ENCODE measurements around the gene PARD3.
"Not testable (repeated sequence)": the region's sequence is repeated elsewhere in the genome, so short reads cannot be mapped to it uniquely, and the experiment has no call there.

PARD3 gene

DNA sequence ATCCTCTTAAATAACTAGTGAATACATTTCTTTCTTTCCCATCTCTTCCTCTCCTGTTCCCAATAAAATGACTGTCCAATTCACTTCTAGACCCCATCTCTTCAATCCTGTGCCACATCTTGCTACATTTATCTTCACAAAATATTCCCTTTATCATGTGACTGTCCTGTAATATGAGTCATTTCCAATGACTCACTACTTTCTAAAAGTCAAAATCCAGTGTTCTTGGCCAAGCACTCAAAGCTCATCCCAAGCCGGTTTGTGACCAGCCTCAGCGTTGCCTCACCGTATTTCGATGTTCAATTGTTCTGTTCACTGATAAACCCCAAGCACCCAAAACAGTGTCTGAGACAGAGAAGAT, 104.7 kb downstream of the PARD3 start:
- peak; percentile 61 for DNase-seq

- no peak for DNase-seq
Measured at GRCh38 chr10:34709637-34710390, 105.3 kb downstream of the PARD3 start.

- DNase-seq = no peak
Measured at GRCh38 chr10:34707656-34708055, 107.4 kb downstream of the PARD3 start.

DNA sequence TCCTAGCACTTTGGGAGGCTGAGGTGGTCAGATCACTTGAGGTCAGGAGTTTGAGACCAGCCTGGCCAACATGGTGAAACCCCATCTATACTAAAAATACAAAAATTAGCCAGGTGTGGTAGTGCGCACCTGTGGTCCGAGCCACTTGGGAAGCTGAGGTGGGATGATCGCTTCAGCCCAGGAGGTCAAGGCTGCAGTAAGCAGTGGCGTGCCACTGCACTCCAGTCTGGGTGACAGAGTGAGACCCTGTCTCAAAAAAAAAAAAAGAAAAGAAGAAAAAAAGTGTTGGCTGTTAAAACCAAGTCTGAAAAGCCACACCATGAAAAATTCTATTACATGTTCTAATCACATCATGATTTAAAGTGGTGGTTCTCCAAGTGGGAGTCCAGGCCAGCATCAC, 108.1 kb downstream of the PARD3 start:
- not testable (repeated sequence) for DNase-seq

- no peak for DNase-seq
Measured at GRCh38 chr10:34706147-34706546, 108.9 kb downstream of the PARD3 start.

DNA sequence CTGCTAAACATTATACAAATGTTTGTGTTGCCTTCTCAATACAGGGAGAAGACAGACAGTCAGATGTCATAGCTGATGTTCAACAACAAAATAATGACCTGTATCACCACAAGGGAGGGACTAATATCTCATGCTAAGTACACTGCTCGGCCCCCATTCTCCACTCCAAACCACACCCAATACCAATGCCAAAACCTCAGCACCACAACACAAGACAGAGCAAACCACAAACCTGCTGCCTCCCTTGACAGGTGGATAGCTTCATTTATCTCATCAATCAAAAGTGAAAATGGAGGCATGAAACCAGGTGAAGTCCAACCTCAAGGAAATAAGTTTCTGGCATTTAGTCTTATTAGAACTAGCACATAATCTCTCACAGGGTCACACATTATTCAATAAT, 109.5 kb downstream of the PARD3 start:
- no peak for DNase-seq

DNA sequence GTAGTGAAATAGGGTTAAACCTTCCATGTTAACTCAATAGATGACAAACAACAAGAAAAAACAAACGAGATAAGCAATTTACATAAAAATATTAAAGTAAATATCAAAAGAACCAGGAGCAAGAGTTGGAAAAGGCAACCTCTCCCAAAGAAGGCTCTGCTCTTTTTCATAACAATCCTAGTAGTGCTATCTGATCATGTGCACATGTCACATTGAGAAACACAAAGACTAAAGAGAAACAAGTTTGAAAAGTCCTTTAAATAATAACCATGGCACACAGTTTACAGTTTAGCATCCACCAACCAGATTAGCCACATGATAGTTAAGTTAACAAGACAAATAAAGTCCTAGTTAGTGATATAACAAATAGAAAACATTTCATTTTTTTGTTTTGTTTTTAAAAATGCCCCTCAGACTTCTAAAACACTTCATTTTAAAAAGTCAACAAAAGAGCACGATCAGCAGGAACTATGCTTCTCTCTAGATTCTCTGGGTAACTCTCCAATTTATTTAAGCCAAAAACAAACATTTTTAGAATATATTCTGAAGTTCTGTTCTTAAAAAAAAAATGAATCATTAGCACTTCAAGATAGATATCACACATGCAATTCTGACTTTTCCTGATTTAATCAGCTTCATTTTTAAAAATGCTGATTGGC, 110.4 kb downstream of the PARD3 start:
- DNase-seq = no peak

DNA sequence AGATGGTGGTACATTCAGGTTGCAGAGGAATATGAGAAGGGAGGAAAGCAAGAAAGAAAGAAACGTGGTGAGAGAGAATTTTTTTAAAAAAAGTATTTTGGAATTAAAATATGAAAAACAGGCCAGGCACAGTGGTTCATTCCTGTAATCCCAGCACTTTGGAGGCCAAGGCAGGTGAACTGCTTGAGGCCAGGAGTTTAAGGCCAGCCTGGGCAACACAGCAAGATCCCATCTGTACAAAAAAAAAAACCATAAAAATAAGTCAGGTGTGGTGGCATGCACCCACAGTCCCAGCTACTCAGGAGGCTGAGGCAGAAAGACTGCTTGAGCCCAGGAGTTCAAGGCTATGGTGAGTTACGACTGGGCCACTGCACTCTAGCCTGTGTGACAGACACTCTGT, 112.1 kb downstream of the PARD3 start:
- no peak for DNase-seq

GRCh38 chr10:34702093-34702937, 112.8 kb downstream of the PARD3 start:
- no peak for DNase-seq

DNA sequence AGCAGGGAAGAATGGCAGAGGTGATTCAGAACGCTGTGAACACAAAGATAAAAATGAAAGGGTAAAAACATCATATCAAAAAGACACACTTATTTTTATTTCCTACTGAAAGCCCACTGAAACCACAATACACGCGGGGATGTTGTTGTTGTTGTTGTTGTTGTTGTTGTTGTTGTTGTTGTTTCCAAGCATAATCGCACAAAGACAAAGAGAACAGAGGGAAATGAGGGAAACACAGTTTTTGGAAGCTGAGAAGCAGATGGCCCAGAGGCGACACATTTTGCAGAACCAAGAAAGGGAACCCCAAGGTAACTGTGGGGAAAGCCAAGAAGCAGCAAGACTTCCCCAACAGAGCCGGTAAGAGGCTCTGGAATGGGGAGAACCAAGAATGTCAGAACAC, 113.9 kb downstream of the PARD3 start:
- DNase-seq = no peak

DNA sequence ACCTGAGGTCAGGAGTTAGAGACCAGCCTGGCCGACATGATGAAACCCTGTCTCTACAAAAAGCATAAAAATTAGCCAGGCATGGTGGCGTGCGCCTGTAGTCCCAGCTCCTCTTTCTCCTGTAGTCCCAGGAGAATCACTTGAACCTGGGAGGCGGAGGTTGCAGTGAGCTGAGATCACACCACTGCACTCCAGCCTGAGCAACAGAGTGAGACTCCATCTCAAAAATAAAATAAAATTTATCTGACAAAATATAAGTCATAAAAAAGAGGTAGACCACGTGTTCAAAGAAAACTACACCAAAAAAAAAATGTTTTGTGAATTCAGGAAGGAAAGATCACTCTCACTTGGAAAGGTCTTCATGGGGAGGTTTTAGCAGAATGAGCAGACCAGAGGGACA, 114.3 kb downstream of the PARD3 start:
- DNase-seq = not testable (repeated sequence)

DNA sequence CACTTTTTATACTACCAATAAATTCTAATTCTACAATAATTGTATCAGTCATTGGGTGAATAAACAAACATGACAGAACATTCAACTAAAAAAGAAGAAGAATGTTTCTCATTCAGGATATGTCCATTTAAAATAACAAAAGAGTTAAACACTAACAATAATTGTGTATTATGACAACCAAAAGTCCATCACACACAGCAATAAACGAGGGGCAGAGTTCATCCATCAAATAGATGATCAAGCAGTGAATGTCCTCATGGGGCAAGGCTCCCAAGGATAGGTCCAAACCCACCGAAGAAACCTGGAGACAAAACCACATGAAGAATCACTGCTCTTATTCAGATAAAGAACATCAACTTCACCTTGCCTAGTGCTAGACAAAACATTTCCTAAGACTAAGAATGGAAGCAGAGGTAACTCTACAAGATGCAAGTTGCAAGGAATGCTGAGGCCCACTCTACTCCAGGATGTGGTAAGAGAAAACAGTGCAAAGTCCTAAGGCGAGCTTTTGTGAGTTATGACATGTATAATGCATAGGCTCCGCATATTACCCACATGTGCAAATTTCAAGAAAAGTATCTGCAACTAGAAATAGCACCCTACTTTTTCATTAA, 115.1 kb downstream of the PARD3 start:
- no peak for DNase-seq

DNA sequence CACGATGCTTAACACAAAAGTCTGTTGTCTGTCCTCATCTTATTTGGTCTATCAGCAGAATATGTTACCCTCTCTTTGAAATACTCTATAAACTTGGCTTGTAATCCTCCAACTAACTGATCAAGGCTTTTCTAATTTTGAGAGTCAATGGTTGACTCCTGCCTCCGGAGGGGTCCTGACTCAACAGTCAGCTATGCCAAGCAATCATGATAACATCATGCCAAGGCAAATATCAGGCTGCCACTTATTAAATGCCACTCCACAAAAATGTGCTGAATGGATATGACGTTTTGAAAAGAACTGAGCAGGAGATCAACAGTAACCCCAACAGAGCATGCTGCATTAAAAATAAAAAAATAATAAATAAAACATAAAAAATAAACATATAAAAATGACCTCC, 116.1 kb downstream of the PARD3 start:
- DNase-seq = peak; percentile 69

- no peak for DNase-seq
Measured at GRCh38 chr10:34698248-34698831, 116.8 kb downstream of the PARD3 start.

GRCh38 chr10:34697351-34698247, 117.5 kb downstream of the PARD3 start:
- DNase-seq = no peak

DNA sequence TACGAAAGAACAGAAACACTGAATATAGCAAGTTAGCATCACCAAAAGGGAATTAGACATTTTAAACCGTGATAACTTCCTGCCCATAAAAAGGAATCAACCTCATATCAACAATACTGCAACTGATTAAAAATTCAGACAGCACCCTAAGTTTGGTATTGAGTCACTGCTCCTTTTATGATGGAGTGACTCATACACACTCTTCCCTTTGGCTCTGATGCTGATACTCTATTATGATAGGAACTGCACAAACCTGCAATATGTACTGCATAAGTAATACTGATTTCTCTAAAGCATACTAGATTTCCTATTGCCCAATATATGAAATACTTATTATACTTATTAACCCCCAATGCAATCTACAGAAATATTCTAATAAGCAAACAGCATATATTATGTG, 118.7 kb downstream of the PARD3 start:
- peak; percentile 67 for DNase-seq

DNA sequence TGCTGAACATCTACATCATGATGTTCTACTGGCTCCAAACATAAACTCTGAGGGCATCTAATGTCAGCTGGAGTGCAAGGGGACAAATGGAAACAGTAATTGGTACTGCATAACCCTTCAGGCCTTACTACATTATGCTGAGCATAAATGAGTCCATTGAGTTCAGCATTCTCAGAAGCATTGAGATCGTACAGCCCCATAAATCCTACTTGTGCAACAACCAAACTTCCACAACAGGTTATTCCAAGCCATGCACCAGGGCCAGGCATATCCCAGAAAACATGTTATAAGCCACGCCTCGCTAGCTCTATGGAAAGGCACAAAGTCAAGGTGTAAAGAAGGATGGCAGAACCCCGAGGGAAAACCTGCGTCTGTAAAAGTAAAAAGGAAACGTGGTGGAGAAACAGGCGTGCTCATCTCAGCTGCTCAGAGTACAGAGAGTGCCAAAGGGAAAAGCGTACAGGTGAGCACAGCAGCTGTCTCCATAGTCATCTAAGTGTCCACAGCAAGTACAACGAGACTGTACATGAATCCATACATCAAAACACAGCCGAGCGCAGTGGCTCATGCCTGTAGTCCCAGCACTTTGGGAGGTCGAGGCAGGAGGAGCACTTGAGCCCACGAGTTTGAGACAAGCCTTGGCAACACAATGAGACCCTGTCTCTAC, 124.6 kb downstream of the PARD3 start:
- no peak for DNase-seq

GRCh38 chr10:34689053-34689452, 126.0 kb downstream of the PARD3 start:
- DNase-seq = peak; percentile 66

GRCh38 chr10:34687434-34688210, 127.5 kb downstream of the PARD3 start:
- no peak for DNase-seq

- DNase-seq = no peak
Measured at GRCh38 chr10:34682580-34682979, 132.5 kb downstream of the PARD3 start.

Data from fibroblast of skin of abdomen (primary cell).